Measurements from ENCODE around the gene FAR2. TPM values are rescaled to one million over a fixed set of nuclear protein-coding genes. Genes with fewer than 3 reads are reported as not detected.

Gene FAR2
- total RNA-seq, 1 experiment from 2014 or later: 6.6 TPM

DNA sequence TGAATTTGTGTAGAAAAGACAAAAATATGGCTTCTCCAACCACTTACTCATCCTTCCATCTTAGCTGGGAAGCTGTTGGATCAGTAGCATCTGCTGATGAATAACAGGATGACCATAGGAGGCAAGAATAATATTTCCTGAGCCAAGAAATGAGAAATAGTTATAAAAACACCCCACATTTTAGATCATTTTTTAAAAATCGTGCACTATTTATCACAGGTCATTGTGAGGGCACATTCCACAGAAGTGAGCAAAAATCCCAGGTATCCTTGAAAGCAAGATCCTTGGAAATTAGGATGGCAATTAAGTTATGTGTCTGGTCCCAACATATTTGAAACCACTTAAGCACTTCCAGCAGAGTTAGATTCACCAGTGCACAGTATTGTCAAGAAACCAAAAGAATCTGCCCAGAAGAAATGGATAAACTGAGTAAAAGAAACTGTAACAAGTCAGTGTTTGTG is 8.4 kb downstream of the FAR2 start:
- ChIA-PET CTCF (no interaction called here), POLR2A (no interaction called here)
- H3K9me3 Mint-ChIP-seq (ENCODE audit: unreplicated experiment): no peaks in the 10 kb centered on the region
- no peak for DNase-seq
- no peak overlapping the region for H3K27ac Mint-ChIP-seq (ENCODE audit: unreplicated experiment)
- no peak overlapping the region for H3K4me3 Mint-ChIP-seq (ENCODE audit: unreplicated experiment)
- TF ChIP-seq, protein P1, sequence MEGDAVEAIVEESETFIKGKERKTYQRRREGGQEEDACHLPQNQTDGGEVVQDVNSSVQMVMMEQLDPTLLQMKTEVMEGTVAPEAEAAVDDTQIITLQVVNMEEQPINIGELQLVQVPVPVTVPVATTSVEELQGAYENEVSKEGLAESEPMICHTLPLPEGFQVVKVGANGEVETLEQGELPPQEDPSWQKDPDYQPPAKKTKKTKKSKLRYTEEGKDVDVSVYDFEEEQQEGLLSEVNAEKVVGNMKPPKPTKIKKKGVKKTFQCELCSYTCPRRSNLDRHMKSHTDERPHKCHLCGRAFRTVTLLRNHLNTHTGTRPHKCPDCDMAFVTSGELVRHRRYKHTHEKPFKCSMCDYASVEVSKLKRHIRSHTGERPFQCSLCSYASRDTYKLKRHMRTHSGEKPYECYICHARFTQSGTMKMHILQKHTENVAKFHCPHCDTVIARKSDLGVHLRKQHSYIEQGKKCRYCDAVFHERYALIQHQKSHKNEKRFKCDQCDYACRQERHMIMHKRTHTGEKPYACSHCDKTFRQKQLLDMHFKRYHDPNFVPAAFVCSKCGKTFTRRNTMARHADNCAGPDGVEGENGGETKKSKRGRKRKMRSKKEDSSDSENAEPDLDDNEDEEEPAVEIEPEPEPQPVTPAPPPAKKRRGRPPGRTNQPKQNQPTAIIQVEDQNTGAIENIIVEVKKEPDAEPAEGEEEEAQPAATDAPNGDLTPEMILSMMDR (IDR thresholded peaks at IDR 0.05; ENCODE audit: insufficient read depth in 1 of 2, low read depth in 1 of 2, low read length in 1 of 2, severe bottlenecking in 1 of 2, unreplicated experiment in 1 of 2): no peak
- Histone ChIP-seq H3K9me3 (no peaks in the 10 kb centered on the region), H3K4me1 (no peaks in the 10 kb centered on the region), H3K4me3 (ENCODE audit: low read depth, low read length) (no peak overlapping the region), H3K36me3 (ENCODE audit: control insufficient read depth, insufficient read depth, low read length) (no peaks in the 10 kb centered on the region), H3K27me3 (replicated peaks; ENCODE audit: control insufficient read depth, insufficient read depth, low read length) (no peaks in the 10 kb centered on the region; the same call in 1 of the 2 replicates)
- BruUV-seq (replicated peaks): no TSS peak
- H3K27me3 Mint-ChIP-seq (ENCODE audit: insufficient read depth, unreplicated experiment): no peaks in the 10 kb centered on the region
- no peaks in the 10 kb centered on the region for H3K36me3 Mint-ChIP-seq (ENCODE audit: insufficient read depth, unreplicated experiment)
- H3K4me1 Mint-ChIP-seq (ENCODE audit: low read depth, unreplicated experiment): no peaks in the 10 kb centered on the region
- intact Hi-C loops (cut with micrococcal nuclease; ENCODE audit: unreplicated experiment): no loop called here

GRCh38 chr12:29158115-29158763 is 9.2 kb downstream of the FAR2 start:
- Histone ChIP-seq H3K4me3 (ENCODE audit: low read depth, low read length) (no peak overlapping the region), H3K36me3 (ENCODE audit: control insufficient read depth, insufficient read depth, low read length) (no peaks in the 10 kb centered on the region), H3K9me3 (no peaks in the 10 kb centered on the region), H3K27me3 (replicated peaks; ENCODE audit: control insufficient read depth, insufficient read depth, low read length) (no peaks in the 10 kb centered on the region; the same call in 1 of the 2 replicates), H3K4me1 (no peaks in the 10 kb centered on the region)
- DNase-seq: no peak
- Mint-ChIP-seq H3K27me3 (ENCODE audit: insufficient read depth, unreplicated experiment) (no peaks in the 10 kb centered on the region), H3K9me3 (ENCODE audit: unreplicated experiment) (no peaks in the 10 kb centered on the region), H3K27ac (ENCODE audit: unreplicated experiment) (no peak overlapping the region), H3K36me3 (ENCODE audit: insufficient read depth, unreplicated experiment) (no peaks in the 10 kb centered on the region), H3K4me3 (ENCODE audit: unreplicated experiment) (no peak overlapping the region), H3K4me1 (ENCODE audit: low read depth, unreplicated experiment) (no peaks in the 10 kb centered on the region)
- ChIA-PET POLR2A (no interaction called here), CTCF (no interaction called here)
- intact Hi-C loops (cut with micrococcal nuclease; ENCODE audit: unreplicated experiment): no loop called here
- BruUV-seq (replicated peaks): no TSS peak
- TF ChIP-seq, protein P1 (IDR thresholded peaks at IDR 0.05; ENCODE audit: insufficient read depth in 1 of 2, low read depth in 1 of 2, low read length in 1 of 2, severe bottlenecking in 1 of 2, unreplicated experiment in 1 of 2): no peak

DNA sequence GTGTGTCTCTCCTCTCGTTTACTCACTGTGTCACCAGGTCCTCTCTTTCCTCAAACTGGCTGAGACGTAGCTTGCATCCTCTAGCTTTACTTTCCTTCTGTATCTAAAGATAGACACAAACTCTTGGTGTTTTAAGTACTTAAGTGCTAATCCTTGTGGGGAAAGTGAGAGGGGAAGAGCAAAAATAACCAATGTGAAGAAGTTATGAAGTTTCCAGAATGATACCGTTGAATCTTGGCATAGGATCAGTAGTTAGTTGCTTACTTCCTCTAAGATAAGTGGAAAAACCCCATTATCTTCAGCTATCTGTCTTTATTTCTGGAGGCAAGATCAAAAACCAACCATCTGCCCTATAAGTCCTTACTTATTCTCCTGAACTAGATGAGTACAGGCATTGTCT is 10.6 kb downstream of the FAR2 start:
- Histone ChIP-seq H3K9me3 (no peaks in the 10 kb centered on the region), H3K4me3 (ENCODE audit: low read depth, low read length) (no peak overlapping the region), H3K4me1 (peaks cover 6% of the 10 kb centered on the region), H3K36me3 (ENCODE audit: control insufficient read depth, insufficient read depth, low read length) (no peaks in the 10 kb centered on the region), H3K27me3 (replicated peaks; ENCODE audit: control insufficient read depth, insufficient read depth, low read length) (no peaks in the 10 kb centered on the region; the same call in 1 of the 2 replicates)
- H3K27me3 Mint-ChIP-seq (ENCODE audit: insufficient read depth, unreplicated experiment): no peaks in the 10 kb centered on the region
- ChIA-PET POLR2A (no interaction called here), CTCF (no interaction called here)
- TF ChIP-seq, protein P1 (IDR thresholded peaks at IDR 0.05; ENCODE audit: insufficient read depth in 1 of 2, low read depth in 1 of 2, low read length in 1 of 2, severe bottlenecking in 1 of 2, unreplicated experiment in 1 of 2): no peak
- no TSS peak for BruUV-seq (replicated peaks)
- H3K4me1 Mint-ChIP-seq (ENCODE audit: low read depth, unreplicated experiment): no peaks in the 10 kb centered on the region
- no peak overlapping the region for H3K4me3 Mint-ChIP-seq (ENCODE audit: unreplicated experiment)
- intact Hi-C loops (cut with micrococcal nuclease; ENCODE audit: unreplicated experiment): no loop called here
- H3K9me3 Mint-ChIP-seq (ENCODE audit: unreplicated experiment): no peaks in the 10 kb centered on the region
- no peak overlapping the region for H3K27ac Mint-ChIP-seq (ENCODE audit: unreplicated experiment)
- H3K36me3 Mint-ChIP-seq (ENCODE audit: insufficient read depth, unreplicated experiment): no peaks in the 10 kb centered on the region
- no peak for DNase-seq
